ENCODE measurements around the gene AKR1C3.
"Not testable (repeated sequence)": the region's sequence is repeated elsewhere in the genome, so short reads cannot be mapped to it uniquely, and the experiment has no call there.

AKR1C3 gene

GRCh38 chr10:5094265-5095205 lies at the start of gene AKR1C3:
Gene AKR1C3 (plus strand): TSS chr10:5094414. CDS start chr10:5094445, 31 bp downstream.
- DNase-seq (ENCODE audit: low read depth in 2 of 2): no peak

- no peak for DNase-seq (ENCODE audit: low read depth in 2 of 2)
Observed at GRCh38 chr10:5045095-5045494, 49.1 kb upstream of the AKR1C3 start.

GRCh38 chr10:5046410-5046809 lies 47.8 kb upstream of the AKR1C3 start:
- no peak for DNase-seq (ENCODE audit: low read depth in 2 of 2)

- not testable (repeated sequence) for DNase-seq (ENCODE audit: low read depth in 2 of 2)
Observed at GRCh38 chr10:5047055-5047454, 47.2 kb upstream of the AKR1C3 start.

- DNase-seq (ENCODE audit: low read depth in 2 of 2): no peak
Observed at GRCh38 chr10:5047912-5048628, 46.1 kb upstream of the AKR1C3 start.

- not testable (repeated sequence) for DNase-seq (ENCODE audit: low read depth in 2 of 2)
Observed at GRCh38 chr10:5052951-5053500, 41.2 kb upstream of the AKR1C3 start.

GRCh38 chr10:5054831-5055230 lies 39.4 kb upstream of the AKR1C3 start:
- DNase-seq (ENCODE audit: low read depth in 2 of 2): not testable (repeated sequence)

- not testable (repeated sequence) for DNase-seq (ENCODE audit: low read depth in 2 of 2)
Observed at GRCh38 chr10:5059267-5059666, 34.9 kb upstream of the AKR1C3 start.

- not testable (repeated sequence) for DNase-seq (ENCODE audit: low read depth in 2 of 2)
Observed at GRCh38 chr10:5060791-5061190, 33.4 kb upstream of the AKR1C3 start.

- DNase-seq (ENCODE audit: low read depth in 2 of 2): no peak
Observed at GRCh38 chr10:5064656-5065055, 29.6 kb upstream of the AKR1C3 start.

- DNase-seq (ENCODE audit: low read depth in 2 of 2): no peak
Observed at GRCh38 chr10:5068274-5068984, 25.8 kb upstream of the AKR1C3 start.

- no peak for DNase-seq (ENCODE audit: low read depth in 2 of 2)
Observed at GRCh38 chr10:5070648-5071410, 23.4 kb upstream of the AKR1C3 start.

GRCh38 chr10:5071411-5072198 lies 22.6 kb upstream of the AKR1C3 start:
- DNase-seq (ENCODE audit: low read depth in 2 of 2): no peak

GRCh38 chr10:5073659-5074058 lies 20.6 kb upstream of the AKR1C3 start:
- DNase-seq (ENCODE audit: low read depth in 2 of 2): no peak

GRCh38 chr10:5076615-5077014 lies 17.6 kb upstream of the AKR1C3 start:
- DNase-seq (ENCODE audit: low read depth in 2 of 2): no peak

GRCh38 chr10:5078547-5079180 lies 15.6 kb upstream of the AKR1C3 start:
- no peak for DNase-seq (ENCODE audit: low read depth in 2 of 2)

GRCh38 chr10:5079306-5079830 lies 14.8 kb upstream of the AKR1C3 start:
- no peak for DNase-seq (ENCODE audit: low read depth in 2 of 2)

- DNase-seq (ENCODE audit: low read depth in 2 of 2): no peak
Observed at GRCh38 chr10:5079836-5080235, 14.4 kb upstream of the AKR1C3 start.

- no peak for DNase-seq (ENCODE audit: low read depth in 2 of 2)
Observed at GRCh38 chr10:5081091-5081490, 13.1 kb upstream of the AKR1C3 start.

Measured in activated CD4-positive, alpha-beta T cell treated with anti-CD3 and anti-CD28 coated beads for 24 hours (primary cell).